ENCODE measurements around the gene FAM180B.

DNA sequence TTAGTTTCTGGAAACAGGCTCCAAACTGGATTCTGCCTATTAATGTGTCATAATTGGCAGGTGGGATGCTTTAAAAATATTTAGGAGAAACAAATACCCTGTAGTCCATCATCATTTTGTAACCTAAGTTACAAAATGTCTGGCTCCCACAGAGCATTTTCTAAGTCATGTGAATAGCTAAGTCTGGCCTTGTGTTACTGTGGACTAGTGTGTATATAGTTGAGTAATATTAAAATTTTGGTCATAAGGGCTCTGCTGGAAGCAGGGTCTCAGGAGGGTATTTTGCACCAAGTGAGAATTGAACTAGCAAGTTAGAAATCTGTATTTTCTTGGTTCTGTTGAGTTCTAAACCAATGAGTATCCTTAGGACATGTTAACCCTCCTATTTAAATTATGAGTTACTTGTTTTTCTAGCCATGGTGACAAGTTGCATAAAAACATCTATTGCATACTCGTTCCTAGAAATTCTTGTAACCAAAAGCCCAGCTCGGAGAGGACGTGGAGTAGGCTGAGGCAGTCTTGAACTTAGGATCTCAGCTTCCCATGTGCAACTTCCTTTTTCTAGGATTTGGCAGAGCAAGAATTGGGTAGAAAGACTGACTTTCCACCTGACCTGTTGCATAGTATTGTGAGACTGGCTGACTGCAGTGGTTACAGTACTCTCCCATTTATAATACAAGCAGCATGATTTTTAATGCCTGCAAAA, 15.7 kb upstream of the FAM180B start:
- TF ChIP-seq, protein P1, sequence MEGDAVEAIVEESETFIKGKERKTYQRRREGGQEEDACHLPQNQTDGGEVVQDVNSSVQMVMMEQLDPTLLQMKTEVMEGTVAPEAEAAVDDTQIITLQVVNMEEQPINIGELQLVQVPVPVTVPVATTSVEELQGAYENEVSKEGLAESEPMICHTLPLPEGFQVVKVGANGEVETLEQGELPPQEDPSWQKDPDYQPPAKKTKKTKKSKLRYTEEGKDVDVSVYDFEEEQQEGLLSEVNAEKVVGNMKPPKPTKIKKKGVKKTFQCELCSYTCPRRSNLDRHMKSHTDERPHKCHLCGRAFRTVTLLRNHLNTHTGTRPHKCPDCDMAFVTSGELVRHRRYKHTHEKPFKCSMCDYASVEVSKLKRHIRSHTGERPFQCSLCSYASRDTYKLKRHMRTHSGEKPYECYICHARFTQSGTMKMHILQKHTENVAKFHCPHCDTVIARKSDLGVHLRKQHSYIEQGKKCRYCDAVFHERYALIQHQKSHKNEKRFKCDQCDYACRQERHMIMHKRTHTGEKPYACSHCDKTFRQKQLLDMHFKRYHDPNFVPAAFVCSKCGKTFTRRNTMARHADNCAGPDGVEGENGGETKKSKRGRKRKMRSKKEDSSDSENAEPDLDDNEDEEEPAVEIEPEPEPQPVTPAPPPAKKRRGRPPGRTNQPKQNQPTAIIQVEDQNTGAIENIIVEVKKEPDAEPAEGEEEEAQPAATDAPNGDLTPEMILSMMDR (IDR thresholded peaks at IDR 0.05) = no peak
- TF ChIP-seq POLR2A (IDR thresholded peaks at IDR 0.05) = no peak

Measured in body of pancreas (tissue), 4 donors.